ENCODE measurements around the gene CCDC142.

DNA sequence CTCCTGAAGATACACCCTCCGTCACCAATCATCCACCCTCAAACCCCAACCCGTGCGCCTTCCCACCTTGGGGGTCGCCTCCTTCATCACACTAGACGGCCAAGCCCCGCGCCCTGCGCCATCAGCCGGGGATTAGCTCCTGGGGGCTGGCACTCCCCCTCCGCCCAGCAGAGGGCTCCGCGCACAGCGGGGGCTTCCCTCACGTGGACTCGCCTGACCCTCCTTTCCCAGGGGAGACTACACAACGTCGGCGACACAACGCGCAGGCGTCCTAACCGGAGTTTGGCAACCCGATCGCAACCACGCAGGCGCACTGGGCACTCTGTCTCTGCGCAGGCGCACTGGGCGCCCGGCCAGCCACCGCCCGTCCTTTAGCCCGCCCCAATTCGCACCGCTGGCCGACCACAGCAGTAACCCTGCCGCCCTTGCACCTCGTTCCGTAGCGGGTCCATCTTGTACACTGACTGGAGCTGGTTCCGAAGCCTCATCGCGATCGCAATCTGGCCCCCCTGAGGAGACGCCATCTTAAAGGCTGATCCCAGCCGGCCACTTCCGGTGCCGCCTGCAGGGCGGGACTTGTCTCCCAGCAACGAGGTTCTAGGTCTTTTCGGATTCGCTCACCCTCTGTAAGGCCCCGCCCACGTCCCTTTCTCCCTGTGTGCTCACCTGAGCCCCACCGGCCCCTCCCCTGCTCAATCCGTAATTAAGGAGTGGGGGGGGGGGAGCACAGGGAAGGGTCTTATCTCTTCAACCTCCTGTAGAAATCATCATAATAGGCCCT, 24.5 kb upstream of the CCDC142 start, which contains the start of gene PCGF1:
- TF ChIP-seq POLR2A (IDR thresholded peaks at IDR 0.05) (no peak), CTCF (IDR thresholded peaks at IDR 0.05) (peak in 1 of 2 donors; percentile 33)
